Putamen (tissue), 1 donor: ENCODE data around the gene ARPC5.
"Not testable (repeated sequence)": the region's sequence is repeated elsewhere in the genome, so short reads cannot be mapped to it uniquely, and the experiment has no call there.

ENCODE experiments used
- DNase-seq: peaks from one replicate; pipeline ENCODE4 v3.0.0-alpha.2; 2016; ENCODE audit warnings: low spot score

Gene ARPC5

DNA sequence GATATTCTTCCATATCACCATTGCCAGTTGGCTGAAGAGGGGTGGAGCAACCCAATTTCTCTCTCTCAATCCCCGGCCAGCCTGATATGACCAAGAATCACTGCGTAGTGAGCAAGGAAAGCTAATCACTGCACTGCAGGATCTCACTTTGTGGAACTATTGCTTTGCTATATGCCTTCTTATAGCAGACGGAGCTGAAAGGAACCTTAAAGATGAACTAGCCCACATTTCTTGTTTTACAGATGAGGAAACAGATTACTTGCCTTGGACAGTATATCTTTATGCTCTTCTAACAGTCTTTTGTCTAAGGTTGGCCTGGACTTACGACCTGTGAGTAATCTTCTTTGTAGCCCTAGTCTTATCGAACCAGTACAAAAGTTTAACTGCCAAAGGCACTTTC lies 9.9 kb upstream of the ARPC5 start:
- no peak for DNase-seq

GRCh38 chr1:183642166-183642565 lies 6.6 kb upstream of the ARPC5 start:
- DNase-seq = no peak

- no peak for DNase-seq
Observed at GRCh38 chr1:183640193-183640592, 4.6 kb upstream of the ARPC5 start.

DNA sequence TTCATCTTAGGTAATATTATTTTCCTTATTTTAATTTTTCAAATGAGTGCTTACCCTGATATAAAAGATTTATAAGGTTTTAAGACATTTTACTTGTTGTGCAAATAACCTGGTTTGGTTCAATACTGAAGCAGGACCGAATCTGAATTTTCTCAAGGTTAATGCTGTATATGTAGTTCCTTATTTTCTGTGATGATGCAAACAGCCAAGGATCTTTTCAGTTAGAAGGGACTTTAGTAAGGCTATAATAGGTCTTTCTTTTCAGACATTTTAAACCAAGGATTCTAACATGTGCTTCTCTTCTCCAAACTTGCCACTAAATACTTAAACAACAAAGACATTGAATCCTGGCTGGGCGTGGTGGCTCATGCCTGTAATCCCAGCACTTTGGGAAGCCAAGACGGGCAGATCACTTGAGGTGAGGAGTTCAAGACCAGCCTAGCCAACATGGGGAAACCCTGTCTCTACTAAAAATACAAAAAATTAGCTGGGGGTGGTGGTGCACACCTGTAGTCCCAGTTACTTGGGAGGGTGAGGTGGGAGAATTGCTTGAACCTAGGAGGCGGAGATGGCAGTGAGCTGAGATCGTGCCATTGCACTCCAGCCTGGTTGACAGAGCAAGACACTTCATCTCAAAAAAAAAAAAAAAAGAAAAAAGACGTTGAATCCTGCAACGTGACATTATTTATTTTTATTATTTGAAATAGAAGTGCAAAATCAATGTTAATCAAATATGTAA lies 3.2 kb upstream of the ARPC5 start:
- DNase-seq = no peak

DNA sequence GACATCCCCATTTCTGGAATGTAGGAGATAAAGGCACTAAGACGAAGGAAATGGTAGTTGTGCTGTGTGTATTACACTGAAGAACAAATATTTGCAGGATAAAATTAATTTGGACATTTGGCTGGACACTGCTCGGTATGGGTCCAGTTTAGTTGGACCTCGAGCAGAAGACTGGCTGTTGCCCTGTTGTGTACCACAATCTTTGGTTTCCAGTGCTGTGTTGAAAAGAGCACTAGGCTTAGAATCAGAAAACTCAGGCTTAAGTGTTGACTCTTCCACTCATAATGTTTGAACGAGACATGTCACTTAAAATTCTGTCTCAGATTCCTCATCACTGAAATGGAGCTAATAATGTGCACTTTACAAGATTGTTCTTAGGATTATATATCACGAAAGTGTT lies 1.2 kb upstream of the ARPC5 start:
- no peak for DNase-seq

GRCh38 chr1:183636334-183636682 lies 725 bp upstream of the ARPC5 start:
- DNase-seq = no peak

- DNase-seq = peak; percentile 45
Observed at GRCh38 chr1:183635099-183635605, 431 bp downstream of the ARPC5 start.

DNA sequence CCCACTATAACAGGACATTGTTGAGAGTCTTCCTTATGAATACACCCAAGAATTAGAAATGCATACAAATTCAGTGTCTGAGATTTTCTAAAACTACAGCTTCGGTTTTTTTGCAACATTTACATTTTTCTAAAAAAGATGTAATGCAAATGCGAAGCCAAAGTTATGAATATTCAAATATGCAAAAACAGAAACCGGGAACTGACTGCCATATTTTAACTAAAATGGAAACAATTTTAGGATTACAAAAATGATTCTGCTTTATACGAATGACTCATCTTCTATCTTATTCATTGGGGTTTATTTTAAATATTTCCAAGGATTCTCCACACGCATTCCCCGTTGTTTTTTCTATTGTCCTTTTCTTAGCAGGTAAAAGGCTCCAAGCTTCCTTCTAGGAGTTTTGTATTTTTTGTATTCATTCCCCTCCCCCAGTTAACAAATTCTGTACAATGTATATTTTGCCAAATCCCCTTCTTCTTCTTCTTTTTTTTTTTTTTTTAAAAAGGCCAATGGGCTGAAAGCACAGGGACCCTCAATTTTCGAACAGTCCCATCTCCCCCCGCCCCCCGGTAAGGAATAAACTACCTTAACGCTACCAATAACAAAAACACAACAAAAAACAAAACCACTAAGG lies 1.0 kb downstream of the ARPC5 start:
- DNase-seq = no peak

GRCh38 chr1:183633676-183634343 lies 1.8 kb downstream of the ARPC5 start:
- peak; percentile 75 for DNase-seq

DNA sequence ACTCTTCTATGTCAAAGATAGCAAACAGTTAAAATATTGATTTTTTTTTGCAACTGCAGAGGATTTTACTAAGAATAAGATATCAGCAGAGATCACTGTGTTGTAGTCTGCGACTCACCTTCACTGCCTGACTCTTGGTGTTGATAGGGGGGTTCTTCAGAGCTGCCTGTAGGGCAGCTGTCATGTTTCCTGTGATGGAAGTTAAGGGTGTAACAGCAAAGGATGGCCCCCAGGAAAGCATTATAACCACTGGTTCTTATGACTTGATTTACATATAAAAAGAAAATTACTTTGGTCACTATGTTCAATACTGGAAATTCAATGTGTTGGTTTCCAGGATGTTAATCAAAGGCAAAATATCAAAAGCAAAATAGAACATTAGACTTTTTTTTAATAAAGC lies 2.6 kb downstream of the ARPC5 start:
- DNase-seq = no peak

- no peak for DNase-seq
Observed at GRCh38 chr1:183632114-183632513, 3.5 kb downstream of the ARPC5 start.

DNA sequence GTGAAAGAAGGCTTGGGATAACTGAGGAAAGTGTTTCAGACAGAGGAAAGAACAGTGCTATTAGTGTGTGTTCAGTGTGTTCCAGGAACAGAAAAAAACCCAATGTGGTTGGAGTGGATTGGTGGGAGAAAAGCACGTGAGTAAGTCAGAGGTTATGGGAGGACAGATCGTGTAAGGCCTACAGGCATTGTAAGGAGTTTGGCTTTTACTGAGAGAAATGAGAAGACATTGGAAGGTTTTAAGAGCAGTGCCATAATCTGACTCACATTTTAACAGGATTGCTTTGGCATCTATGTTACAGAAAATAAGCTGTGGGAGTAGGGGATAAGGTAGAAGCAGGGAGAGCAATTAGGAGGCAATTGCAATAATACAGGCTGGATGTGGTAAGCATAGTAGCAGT lies 4.8 kb downstream of the ARPC5 start:
- no peak for DNase-seq

- DNase-seq = no peak
Observed at GRCh38 chr1:183628537-183628936, 7.0 kb downstream of the ARPC5 start.

GRCh38 chr1:183626236-183626635 lies 9.3 kb downstream of the ARPC5 start:
- not testable (repeated sequence) for DNase-seq

DNA sequence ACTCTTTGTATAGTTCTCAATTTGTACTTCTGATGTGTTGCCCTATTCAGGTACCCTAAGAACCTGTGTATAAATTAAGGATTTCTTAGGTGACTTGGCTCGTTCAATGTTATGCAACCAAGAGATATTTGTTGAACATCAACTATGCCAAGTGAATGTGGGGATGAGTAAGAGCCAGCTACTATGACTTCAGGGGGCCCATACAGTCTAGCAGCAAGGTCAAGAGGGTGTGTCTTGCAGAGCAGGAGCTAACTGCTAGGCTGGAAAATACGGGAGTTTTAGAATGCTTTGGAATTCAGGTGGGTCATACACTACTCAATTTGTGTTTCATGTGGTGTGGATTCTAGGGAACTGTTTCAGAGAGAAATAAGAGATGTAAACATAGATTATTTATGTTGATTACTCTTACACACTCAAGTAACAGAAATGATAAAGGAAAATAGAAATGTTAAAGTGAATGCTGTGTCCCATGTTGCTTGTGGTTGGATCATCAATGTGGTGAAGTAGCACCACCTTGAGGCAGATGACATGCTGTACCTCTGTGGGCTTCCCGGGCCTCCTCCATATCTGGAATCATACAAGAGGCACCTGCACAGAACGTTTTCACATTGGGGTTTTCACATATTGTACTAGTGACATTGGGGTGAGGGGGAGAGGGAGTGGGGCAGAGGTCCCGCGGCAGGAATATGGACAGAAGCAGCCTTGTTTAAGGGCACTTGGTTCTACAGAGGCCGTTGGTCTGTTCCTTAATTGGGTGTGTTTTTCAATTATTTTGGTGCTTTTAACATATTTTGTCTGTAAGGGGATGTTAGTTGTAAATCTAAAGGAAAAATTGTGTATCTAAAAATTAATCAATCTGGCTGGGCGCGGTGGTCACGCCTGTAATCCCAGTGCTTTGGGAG lies 12.4 kb downstream of the ARPC5 start:
- peak; percentile 66 for DNase-seq

DNA sequence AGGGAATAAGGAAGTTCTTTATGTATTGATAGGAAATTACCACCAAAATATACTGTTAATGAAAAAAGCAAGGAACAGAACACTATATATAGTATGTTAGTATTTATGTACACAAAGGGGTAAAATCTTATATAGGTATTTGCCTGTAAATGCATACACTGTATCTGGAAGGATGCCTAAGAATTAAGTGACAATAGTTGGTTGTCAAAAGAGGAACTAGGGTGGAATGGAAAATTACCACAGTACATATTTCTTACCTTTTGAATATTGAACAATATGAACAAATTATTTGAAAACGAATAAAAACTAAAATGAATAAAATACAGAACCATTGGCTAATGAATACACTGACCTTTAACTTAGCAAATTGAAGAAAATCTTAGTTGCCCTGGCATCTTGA lies 13.6 kb downstream of the ARPC5 start:
- no peak for DNase-seq

DNA sequence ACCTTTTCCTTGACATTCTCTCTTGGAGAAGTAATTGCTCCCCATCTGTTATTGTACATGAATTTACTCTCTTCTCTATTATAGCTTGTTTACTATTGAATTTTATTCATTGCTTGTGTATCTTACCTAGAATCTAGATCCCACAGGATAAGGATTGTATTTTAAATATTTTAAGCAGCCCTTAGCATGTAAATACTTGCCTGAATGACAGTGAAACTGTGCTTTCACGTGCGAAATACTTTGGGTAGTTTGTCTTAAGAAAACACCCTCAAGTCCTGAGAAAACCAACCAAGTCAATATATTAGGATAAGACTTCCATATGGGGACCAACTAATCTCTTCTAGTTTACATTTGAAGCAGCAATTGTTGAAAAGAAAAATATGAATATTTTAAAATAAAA lies 15.3 kb downstream of the ARPC5 start:
- DNase-seq = no peak

GRCh38 chr1:183619781-183620180 lies 15.8 kb downstream of the ARPC5 start:
- no peak for DNase-seq

- DNase-seq = not testable (repeated sequence)
Observed at GRCh38 chr1:183618202-183618601, 17.4 kb downstream of the ARPC5 start.

- DNase-seq = not testable (repeated sequence)
Observed at GRCh38 chr1:183612975-183613374, 22.6 kb downstream of the ARPC5 start.

- DNase-seq = no peak
Observed at GRCh38 chr1:183612407-183612806, 23.2 kb downstream of the ARPC5 start.

DNA sequence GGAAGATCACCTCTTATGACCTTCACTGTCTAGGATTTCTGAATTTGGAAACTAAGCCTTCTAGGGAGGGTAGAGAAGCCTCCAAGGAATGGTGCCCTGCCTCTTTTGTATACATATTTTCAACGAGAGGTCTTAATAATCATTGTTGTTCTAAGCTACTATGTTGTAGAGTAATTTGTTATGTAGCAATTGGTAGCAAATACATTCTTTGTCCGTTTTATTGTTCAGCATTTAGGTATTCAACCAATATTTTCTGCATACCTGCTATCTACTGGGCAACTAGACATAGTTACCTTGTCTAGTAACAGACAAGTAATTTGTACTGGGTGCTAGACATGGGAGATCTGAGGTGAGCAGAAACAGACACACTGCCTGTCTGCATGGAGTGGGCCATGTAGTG lies 24.6 kb downstream of the ARPC5 start:
- DNase-seq = no peak
